Measurements from ENCODE around the gene HELZ.

The HELZ gene

DNA sequence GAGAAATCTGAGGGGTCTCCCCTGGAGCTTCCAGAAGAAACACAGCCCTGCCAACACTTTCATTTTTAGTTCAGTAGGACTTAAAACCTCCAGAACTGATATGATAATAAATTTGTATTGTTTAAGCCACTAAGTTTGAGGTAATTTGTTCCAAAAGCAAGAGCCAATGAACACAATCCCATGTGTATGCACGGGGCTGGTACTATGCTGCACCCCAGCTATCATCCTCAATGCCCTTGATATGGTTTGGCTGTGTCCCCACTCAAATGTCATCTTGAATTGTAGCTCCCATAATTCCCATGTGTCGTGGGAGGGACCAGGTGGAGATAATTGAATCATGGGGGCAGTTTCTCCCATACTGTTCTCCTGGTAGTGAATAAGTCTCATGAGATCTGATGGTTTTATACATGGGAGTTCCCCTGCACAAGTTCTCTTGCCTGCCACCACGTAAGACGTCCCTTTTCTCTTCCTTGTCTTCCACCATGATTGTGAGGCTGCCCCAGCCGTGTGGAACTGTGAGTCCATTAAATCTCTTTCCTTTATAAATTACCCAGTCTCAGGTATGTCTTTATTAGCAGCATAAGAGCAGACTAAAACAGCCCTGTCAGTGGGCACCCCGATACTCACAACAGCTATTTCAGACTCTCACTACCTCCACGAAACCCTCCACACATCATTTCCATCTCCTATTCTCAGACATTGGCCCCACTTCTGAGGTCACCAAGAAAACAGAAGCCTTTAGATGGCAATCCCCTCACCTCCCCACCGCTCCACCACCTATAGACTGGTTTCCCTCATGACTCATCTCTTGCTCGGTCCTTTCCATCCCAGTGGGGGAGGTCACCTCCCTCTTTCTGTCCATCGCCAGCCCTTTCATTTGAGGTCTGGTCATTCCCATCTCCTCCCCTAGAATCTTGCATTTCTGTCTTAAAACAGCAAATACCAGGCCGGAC is 209.6 kb downstream of the HELZ start:
- in situ Hi-C loops (cut with MboI; ENCODE audit: low sequenced_read_pairs): no loop called here

DNA sequence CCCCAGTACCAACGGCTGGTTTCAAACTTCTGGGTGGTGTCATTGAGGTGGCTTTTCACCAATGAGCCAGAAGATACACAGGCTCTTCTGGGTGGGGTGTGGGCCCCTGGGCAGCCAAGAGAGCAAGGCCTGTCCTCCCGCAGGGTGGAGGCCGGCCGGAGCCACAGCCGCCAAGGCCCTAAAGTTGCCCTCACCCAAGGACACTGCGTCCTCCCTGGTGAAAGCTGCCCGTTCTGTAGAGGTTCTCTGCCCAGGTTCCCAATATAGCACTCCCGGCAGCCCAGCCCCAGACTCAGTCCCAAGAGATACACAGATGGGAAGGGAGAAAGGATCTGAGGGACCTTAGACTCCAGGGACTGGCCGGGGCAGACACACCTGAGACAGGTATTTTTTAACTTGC is 211.4 kb downstream of the HELZ start:
- in situ Hi-C loops (cut with MboI; ENCODE audit: low sequenced_read_pairs): no loop called here

DNA sequence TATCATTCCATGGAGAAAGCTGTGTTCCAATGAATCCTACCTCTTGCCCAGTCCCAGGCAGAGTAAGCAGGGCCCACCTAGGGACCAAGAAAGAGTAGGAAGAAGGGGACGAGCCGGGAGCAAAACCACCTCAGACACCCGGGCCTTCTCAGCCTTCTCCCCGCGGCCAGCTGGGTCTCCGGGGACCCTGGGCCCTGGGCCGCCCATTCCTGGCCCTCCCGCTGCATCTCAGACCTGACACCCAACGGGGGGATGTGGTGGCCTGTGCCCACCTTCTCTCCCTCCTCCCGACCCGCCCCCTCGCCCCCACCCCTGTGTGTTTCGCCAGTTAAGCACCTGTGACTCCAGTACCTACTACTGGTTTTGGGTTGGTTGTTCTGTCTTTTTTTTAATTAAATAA is 212.0 kb downstream of the HELZ start:
- in situ Hi-C loops (cut with MboI; ENCODE audit: low sequenced_read_pairs): no loop called here

DNA sequence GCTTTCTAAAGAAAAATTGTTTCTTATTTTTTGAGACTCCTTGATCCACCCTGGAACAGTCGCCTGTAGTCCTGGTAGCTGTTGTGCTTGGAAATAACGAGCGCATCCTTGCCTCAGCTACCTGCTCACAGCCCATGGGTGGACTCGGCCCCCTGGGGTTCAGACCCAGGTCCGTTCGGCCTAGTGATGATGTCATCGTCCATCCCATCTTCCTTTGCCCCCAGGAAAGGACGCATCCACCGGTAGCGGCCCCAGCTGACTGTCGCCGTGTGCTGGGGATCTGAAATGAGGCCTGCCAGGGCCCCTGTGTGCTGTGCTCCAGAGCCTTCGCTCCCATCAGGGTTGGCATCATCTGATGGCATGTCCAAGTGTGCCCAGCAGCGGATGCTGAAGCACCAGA is 212.6 kb downstream of the HELZ start:
- in situ Hi-C loops (cut with MboI; ENCODE audit: low sequenced_read_pairs): no loop called here

DNA sequence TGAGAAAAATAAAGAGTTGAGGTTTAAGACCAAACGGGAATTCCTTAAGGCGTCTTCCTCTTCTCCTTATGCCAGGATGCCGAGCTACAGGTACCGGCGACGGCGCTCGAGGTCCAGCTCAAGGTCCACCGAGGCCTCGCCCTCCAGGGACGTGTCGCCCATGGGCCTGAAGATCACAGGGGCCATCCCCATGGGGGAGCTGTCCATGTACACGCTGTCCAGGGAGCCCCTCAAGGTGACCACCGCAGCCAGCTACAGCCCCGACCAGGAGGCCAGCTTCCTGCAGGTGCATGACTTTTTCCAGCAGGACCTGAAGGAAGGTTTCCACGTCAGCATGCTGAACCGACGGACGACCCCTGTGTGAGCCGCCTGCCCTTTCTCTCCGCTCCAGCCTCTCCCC is 214.4 kb downstream of the HELZ start:
- in situ Hi-C loops (cut with MboI; ENCODE audit: low sequenced_read_pairs): no loop called here

DNA sequence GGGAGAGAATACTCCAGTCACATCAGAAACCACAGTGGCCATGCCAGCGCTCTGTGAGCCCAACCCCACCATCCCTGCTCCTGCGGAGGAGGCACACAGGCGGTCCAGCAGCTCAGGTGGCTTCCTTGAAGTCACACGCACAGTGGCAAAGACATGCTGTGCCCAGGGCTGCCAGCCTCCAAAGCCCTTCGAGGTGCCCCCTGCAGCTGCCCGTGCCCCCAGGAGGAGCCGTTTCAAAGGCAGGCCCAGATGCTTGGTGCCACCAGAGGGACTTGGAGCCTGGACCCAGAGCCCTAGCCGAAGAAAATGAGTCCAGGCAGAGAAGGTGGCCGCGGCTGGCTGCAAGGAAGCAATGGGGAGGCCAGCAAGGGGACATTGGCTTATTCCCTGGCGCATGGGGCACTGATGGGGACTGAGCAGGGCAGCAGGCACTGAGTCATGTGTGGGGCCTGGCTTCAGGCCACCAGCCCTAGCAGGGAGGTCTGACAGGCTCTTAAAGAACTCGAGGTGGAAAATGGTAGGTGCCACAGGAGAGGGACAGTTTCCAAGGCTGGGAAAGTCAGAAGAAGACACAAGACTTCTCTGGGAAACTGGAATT is 217.9 kb downstream of the HELZ start:
- in situ Hi-C loops (cut with MboI; ENCODE audit: low sequenced_read_pairs): no loop called here

DNA sequence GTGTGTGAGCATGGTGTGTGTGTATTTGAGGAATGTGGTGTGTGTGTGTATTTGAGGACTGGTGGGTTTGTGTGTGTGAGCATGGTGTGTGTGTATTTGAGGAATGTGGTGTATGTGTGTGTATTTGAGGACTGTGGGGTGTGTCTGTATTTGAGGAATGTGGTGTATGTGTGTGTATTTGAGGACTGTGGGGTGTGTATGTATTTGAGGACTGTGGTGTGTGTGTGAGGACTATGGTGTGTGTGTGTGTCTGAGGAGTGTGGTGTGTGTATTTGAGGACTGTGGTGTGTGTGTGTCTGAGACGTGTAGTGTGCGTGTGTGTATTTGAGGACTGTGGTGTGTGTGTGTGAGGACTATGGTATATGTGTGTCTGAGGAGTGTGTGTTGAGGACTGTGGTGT is 218.7 kb downstream of the HELZ start:
- in situ Hi-C loops (cut with MboI; ENCODE audit: low sequenced_read_pairs): no loop called here

DNA sequence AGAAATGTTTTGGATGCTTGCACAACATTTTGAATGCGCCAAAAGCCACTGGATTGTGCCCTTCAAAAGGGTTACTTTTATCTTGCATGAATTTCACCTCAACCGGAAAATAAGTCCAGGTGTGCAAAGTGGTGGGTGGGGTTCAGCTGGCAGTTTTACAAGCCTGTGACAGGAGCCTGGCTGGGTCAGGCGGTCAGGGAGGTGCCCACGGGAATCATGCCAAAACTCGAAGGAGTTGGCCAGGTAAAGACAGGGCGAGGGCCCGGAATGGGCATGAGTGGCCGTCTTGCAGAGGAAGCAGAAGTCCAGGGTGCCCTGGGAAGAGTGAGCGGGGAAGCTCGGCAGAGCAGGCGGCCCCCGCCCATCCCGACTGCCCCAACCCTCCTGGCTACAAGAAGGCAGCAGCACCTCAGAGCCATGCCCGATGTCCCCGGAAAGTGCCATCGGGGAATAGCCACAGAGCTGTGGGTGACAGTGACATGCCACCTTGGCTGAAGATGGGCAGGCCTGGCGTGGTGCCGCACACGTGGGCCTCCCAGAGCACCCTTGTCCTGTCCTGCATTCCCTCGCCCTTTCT is 219.7 kb downstream of the HELZ start:
- in situ Hi-C loops (cut with MboI; ENCODE audit: low sequenced_read_pairs): no loop called here

DNA sequence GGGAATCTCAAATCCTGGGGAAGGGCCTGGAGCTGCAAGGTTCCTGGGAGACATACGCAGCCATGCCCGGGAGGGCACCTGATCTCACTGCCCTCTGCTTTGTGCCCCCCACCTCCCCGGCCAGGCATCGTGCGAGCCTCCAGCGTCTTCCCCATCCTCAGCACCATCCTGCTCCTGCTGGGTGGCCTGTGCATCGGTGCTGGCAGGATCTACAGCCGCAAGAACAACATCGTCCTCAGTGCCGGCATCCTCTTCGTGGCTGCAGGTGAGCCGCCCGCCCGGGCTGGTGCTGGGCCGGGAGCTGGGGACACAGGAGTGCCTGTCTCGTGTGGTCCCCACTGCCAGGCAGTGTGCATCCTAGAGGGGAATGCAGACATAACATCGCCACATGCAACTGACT is 220.3 kb downstream of the HELZ start:
- in situ Hi-C loops (cut with MboI; ENCODE audit: low sequenced_read_pairs): no loop called here

DNA sequence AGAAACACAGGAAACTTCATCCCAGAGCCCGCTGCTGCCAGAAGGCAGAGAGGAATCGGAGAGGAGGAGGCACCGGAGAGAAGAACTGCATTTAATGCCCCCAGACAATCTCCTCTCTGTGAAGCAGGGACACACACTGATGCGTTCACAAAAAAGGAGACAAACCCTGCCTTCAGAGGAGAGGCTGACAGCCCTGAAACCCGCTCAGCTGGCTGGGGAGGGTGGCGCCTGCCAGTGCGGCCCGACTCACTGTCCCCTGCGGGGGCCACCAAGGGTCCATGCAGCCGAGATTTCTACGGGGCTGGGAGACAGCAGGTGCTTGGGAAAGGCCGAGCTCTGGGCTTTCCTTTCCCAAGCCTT is 222.6 kb downstream of the HELZ start:
- in situ Hi-C loops (cut with MboI; ENCODE audit: low sequenced_read_pairs): no loop called here

DNA sequence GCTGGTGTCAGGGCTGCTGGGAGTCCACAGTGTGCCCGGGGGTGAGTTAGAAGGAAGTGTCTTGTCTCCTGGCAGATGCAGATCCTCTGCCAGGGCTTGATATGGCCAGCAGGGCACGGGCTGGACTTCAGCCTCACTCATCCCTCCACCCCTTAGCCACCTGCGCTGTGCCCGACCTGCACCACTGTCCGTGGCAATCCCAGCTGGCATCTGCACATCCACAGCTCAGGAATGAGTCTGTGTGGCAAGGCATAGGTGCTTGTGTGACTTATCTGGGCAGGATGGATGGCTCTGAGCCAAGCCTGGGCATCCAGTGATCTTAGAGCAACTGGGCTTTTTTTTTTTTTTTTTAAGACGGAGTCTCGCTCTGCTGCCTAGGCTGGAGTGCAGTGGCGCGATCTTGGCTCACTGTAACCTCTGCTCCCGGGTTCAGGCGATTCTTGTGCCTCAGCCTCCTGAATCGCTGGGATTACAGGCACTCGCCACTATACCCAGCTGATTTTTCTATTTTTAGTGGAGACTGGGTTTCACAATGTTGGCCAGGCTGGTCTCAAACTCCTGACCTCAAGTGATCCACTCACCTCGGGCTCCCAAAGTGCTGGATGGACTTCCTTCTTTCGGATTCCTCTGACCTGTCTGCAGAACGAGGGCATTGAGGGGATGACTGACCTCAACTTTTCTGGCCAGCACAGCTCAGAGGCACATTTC is 223.1 kb downstream of the HELZ start:
- in situ Hi-C loops (cut with MboI; ENCODE audit: low sequenced_read_pairs): no loop called here

DNA sequence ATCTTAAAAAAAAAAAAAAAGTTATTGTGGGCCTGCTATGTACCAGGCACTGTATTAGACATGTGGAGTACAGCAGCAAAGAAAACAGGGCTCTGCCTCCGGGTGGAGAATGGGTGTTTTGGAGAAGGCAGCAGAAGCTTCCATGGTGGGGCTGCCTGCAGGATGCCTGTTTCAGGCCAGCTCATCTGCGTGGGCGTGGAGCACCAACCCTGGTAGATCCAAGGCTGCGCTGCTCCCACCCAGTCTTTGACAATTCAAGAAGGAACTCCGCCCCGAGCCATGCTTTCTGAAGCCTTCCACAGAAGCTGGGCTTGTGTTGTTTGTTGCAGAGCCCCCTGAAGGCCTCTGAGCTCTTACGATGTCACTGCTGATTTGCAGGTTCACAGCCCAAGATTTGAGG is 223.8 kb downstream of the HELZ start:
- in situ Hi-C loops (cut with MboI; ENCODE audit: low sequenced_read_pairs): no loop called here
